ENCODE measurements around the gene ALOX5AP.

DNA sequence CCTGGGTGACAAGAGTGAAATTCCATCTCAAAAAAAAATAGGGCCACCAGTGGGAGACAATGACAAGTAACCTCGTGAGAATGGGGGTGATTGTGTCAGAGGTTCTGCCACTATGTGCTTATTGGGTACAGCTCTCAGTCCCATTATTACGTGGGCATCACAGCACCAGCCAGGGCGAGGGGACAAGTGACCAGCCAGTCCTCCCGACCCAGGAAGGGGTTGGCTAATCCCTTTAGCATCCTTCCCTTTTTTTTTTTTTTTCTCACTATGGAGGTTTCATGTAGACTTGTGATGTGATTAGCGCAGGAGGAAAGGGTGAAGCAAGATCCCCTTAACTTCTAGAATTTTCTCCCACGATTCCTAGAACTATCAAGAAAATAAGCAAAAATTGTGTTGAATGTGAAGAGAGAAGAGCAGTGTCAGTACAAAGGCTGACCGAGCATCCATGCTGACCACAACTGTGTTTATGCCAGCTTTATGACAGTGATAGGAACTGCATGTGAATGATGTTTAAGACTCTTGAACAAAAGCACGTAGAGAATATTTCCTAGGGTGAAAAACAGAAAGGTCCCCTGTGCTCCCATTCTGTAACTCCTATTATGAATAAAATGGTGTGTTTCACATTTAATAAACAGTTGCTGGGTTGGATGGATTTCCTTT, 50.0 kb downstream of the ALOX5AP start:
- TF ChIP-seq, protein P1, sequence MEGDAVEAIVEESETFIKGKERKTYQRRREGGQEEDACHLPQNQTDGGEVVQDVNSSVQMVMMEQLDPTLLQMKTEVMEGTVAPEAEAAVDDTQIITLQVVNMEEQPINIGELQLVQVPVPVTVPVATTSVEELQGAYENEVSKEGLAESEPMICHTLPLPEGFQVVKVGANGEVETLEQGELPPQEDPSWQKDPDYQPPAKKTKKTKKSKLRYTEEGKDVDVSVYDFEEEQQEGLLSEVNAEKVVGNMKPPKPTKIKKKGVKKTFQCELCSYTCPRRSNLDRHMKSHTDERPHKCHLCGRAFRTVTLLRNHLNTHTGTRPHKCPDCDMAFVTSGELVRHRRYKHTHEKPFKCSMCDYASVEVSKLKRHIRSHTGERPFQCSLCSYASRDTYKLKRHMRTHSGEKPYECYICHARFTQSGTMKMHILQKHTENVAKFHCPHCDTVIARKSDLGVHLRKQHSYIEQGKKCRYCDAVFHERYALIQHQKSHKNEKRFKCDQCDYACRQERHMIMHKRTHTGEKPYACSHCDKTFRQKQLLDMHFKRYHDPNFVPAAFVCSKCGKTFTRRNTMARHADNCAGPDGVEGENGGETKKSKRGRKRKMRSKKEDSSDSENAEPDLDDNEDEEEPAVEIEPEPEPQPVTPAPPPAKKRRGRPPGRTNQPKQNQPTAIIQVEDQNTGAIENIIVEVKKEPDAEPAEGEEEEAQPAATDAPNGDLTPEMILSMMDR (IDR thresholded peaks at IDR 0.05; ENCODE audit: borderline replicate concordance, extremely low read depth, low read length, poor library complexity, severe bottlenecking): no peak
- no peak for TF ChIP-seq EZH2 (IDR thresholded peaks at IDR 0.05; ENCODE audit: borderline replicate concordance, low read depth, low read length, severe bottlenecking)
